WI38 (cell line): ENCODE measurements around the gene TRNP1.

ENCODE experiments used
- H3K4me3 ChIP-seq: 2 replicates; pipeline ENCODE4 v1.5.1; 2011; ENCODE audit warnings: low read depth, mild to moderate bottlenecking, control low read depth, low read length
- TF ChIP-seq, protein P1 (sequence below): IDR thresholded peaks from 2 replicates; pipeline ENCODE4 v1.5.1; 2012; ENCODE audit warnings: low read depth, mild to moderate bottlenecking, control low read depth, low read length

Gene TRNP1

DNA sequence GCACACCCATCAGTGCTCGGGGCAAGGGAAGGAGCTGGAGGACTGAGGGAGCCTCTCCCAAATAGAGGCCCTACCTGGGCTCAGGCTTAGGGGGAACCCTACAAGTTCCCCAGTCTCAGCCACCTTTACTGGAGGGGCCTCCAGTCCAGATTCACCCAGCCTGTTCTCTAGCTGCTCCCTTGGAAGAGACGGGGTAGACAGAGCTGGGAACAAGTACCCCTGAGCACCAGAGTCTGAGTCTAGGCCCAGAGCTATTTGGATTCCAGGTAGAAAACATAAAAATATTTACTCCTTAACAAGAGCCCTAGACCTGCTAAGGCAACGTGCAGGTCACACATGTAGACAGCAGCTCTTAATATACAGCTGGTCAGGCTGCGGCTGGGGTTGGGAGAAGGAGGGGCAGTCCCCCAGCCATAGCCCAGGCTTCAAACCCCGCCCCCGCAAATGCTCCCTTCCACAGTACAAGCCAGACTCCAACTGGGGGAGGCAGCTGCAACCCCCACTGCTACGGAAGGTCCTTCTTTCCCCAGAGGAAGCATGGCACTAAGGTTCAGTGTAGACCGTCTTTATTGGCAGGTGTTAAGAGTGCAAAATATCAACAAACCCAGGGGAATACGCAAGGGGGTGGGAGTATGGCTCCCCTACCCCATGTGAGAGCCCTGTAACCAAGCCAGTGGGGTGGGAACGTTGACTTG lies 11.1 kb downstream of the TRNP1 start:
- TF ChIP-seq, protein P1, sequence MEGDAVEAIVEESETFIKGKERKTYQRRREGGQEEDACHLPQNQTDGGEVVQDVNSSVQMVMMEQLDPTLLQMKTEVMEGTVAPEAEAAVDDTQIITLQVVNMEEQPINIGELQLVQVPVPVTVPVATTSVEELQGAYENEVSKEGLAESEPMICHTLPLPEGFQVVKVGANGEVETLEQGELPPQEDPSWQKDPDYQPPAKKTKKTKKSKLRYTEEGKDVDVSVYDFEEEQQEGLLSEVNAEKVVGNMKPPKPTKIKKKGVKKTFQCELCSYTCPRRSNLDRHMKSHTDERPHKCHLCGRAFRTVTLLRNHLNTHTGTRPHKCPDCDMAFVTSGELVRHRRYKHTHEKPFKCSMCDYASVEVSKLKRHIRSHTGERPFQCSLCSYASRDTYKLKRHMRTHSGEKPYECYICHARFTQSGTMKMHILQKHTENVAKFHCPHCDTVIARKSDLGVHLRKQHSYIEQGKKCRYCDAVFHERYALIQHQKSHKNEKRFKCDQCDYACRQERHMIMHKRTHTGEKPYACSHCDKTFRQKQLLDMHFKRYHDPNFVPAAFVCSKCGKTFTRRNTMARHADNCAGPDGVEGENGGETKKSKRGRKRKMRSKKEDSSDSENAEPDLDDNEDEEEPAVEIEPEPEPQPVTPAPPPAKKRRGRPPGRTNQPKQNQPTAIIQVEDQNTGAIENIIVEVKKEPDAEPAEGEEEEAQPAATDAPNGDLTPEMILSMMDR: no peak
- H3K4me3 ChIP-seq: no peak overlapping the region

DNA sequence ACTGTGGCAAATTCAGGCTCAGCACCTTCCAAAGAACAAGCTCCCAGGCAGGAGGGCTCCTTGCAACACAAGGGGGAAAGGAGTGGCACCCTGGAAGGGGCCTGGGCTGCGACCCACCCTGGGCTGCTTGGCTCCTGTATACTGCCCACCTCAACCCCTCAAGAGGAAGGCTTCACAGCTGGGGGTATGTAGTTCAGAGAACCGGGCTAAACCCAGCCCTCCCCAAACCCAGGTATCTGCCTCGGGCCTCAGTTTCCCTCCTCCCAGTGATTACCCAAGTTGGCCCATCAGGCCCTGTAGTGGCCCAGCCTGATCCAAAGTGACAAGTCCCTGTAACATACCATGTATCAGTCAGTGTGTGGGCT lies 11.7 kb downstream of the TRNP1 start:
- TF ChIP-seq, protein P1: no peak
- H3K4me3 ChIP-seq: no peak overlapping the region

DNA sequence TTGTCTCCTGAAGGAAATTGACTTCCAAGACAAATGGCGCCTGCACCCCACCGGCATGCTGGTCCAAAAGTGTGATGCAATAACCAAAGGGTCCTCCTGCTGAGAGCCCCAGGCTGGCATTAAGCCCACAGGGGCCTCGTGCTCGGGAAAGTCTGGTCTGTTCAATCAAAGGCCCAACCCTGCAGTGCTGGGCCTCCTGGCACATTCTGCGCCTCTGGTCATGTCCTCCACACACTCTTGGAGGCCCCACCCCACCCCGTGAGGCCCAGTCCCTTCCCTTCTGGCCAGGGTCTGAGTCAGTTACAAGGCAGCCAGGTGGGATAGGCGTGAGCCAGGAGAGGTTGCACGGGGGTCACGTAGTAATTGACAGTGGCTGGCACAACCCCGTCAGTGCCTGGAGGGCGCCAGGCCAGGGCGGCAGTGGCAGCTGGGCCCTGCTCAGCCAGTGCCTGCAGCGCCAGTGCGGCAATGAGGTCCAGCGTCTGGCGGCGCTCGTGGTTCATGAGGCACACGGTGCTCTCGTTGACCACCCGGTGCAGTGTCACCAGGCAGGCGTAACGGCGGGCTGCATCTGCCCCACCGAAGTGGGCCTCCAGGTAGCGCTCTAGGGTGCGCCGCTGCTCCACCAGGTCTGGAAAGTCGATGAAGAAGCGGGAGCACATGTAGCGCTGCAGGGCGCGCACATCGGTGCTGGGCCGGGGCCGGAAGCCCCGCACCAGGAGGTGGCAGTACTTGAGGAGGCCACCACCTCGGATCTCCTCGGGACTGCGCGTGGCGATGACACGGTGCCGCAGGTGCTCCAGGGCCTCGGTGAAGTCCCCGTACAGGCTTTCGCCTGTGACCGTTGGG lies 12.4 kb downstream of the TRNP1 start:
- H3K4me3 ChIP-seq: no peak overlapping the region
- TF ChIP-seq, protein P1: no peak

DNA sequence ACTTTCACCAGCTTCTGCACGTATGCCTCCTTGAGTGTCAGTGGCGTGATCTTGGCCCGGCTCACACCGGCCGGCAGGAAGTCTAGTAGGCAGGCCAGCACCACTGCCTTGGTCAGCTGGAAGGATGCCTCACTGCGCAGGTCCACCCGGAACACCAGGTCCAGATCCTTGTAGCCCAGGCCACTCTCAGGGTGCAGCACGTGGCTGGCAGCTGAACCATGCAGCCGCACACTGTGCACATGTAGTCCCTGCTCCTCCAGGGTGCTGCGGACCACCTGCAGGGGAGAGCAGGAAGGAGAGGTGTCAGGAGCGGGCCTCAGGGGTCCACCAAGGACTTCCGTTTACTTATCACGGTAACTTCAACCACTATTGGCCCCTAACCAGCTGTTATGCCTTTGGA lies 13.2 kb downstream of the TRNP1 start:
- H3K4me3 ChIP-seq: no peak overlapping the region
- TF ChIP-seq, protein P1: no peak

DNA sequence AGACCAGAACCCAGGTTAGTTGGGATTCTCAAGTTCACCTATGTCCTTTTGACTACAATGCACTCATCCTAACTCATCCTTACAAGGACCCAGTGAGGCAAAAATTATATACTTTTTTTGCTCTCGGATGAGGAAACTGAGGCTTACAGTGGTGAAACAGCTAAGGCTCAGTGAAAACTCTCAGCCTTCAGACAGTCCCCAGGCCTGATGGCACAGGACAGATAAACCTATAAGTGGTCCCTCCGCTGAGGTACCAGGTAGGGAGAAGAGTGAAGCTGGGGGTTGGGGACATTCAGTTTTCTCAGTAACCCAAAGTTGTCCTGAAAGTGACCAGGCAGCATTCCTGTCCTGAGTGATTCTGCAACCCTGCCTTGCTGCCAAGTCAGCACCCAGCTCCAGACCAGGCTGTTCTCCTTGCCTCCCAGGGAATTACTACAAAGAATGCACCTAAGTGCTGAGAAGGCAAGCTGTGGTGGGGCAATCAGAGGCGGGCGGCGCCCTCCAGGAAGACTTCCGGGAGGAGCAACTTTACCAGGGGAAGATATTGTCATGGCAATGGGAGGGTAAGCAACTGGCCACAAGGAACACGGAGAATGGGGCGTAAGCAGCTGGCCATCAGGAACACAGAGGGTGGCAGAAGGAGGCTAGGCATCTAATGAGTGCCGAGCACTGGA lies 14.6 kb downstream of the TRNP1 start:
- TF ChIP-seq, protein P1: no peak
- H3K4me3 ChIP-seq: no peak overlapping the region

DNA sequence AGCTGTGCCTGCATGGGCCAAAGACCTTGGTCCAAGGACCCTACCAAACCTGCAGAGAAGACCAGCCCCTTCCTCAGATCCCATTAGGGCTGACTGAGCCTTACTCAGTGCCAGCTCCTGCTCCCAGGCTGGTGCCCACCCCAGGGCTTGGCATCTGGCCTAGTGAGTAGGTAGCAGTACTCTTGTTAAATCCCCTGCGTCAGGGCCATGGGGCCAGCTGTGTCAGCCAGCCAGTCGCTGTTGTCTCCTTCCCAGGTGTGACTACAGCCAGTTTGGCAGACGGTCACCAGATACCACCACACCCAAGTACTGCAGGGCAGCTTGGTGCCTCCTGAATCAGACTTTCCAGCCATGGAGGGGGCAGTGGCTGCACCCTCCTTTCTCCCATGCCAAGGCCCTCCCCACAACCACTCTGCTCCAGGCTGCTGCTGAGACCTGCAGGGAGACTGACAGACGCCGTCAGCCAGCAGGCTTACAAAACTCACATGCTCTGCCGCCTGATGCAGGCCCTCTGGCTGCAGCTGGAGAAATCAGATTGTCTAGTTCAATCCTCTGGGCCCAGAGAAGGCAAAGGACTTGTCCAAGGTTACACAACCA lies 16.2 kb downstream of the TRNP1 start:
- TF ChIP-seq, protein P1: no peak
- no peak overlapping the region for H3K4me3 ChIP-seq
